ENCODE results near the gene POLR3F. TPM values are rescaled to one million over a fixed set of nuclear protein-coding genes. Genes with fewer than 3 reads are reported as not detected.

Gene POLR3F
- total and polyA plus RNA-seq, 5 donors from 2014 or later: 5.0 to 9.2 (median 7.9) TPM

DNA sequence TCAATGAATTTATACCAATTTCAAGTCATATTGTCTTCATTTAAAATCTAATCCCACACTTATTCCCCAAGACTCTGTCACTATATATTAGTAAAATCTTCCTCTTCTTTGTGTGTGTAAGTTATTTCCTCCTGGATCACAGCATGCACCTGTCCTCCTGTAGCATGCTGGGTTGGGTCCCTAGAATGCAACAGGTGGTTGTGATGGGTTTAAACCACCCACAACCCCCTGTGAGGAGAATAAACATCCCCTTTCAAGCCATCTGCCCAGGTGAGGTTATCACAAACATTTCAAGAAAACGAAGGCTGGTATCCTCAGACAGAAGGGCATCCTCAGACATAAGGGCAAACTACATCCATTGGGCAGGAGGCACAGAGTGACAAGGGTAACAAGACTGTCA lies 26.8 kb upstream of the POLR3F start:
- Histone ChIP-seq H3K36me3 (ENCODE audit: control insufficient read depth, insufficient read depth, low read length) (no peaks in the 10 kb centered on the region), H3K9me3 (ENCODE audit: control insufficient read depth in 2 of 2, low read length in 2 of 2) (no peaks in the 10 kb centered on the region), H3K27ac (ENCODE audit: insufficient read depth, low read length, poor library complexity, severe bottlenecking) (no peak overlapping the region), H3K4me1 (ENCODE audit: control insufficient read depth, insufficient read depth, low read length, poor library complexity, severe bottlenecking) (no peaks in the 10 kb centered on the region), H3K4me3 (ENCODE audit: low read depth, low read length) (no peak overlapping the region), H3K27me3 (ENCODE audit: control insufficient read depth, insufficient read depth, low read length) (no peaks in the 10 kb centered on the region)
- Mint-ChIP-seq H3K27me3 (no peaks in the 10 kb centered on the region), H3K4me3 (no peak overlapping the region), H3K4me1 (peaks cover 0 to 7% (median 0%) of the 10 kb centered on the region in 4 donors), H3K27ac (no peak overlapping the region), H3K36me3 (no peaks in the 10 kb centered on the region), H3K9me3 (no peaks in the 10 kb centered on the region)
- ATAC-seq (ENCODE audit: low read depth in 2 of 2): no peak
- DNase-seq: no peak

DNA sequence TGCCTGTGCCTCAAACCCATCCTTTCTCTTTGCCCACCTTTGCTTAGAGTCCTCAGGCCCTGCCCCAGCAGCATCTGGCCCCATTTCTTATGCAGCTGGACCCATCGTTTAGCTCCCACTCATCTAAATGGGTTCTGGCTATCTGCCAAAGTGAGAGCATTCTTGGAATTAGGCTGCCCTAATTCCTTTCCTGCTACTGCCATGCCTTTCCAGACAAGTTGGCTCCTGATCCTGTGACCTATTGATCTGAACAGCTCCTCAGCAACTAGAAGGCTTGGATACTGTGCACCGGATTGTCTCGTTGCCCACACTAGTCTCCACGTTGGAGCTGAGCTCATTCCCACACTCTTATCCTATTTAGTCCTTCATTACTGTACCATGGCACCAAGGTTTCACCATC lies 23.3 kb upstream of the POLR3F start:
- no peaks in the 10 kb centered on the region for H3K4me1 Mint-ChIP-seq
- no peaks in the 10 kb centered on the region for H3K9me3 ChIP-seq (ENCODE audit: control insufficient read depth in 2 of 2, low read length in 2 of 2)
- no peaks in the 10 kb centered on the region for H3K27me3 Mint-ChIP-seq

DNA sequence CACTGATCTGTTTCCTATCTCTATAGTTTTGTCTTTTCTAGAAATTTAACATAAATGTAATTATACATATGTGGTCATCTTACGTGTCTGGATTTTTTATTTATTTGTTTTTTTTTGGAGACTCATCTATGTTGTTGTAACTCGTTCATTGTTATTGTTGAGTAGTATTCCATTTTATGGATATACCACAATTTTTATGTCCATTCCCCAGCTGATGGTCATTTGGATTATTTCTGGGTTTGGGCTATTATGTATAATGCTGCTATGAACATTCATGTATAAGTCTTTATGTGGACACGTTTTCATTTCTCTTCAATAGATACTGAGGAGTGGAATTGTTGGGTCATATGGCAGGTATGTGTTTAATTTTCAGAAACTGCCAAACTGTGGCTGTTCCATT lies 10.6 kb upstream of the POLR3F start:
- H3K4me3 ChIP-seq (ENCODE audit: low read depth, low read length): no peak overlapping the region

More for the DNA sequence above, 23.3 kb upstream of the POLR3F start:
- no peak overlapping the region for H3K4me3 ChIP-seq (ENCODE audit: low read depth, low read length)
- DNase-seq: no peak
- Mint-ChIP-seq H3K9me3 (no peaks in the 10 kb centered on the region), H3K27ac (peak overlapping the region in 1 of 3 donors; percentile 62), H3K4me3 (no peak overlapping the region), H3K36me3 (no peaks in the 10 kb centered on the region)
- no peaks in the 10 kb centered on the region for H3K4me1 ChIP-seq (ENCODE audit: control insufficient read depth, insufficient read depth, low read length, poor library complexity, severe bottlenecking)
- no peaks in the 10 kb centered on the region for H3K27me3 ChIP-seq (ENCODE audit: control insufficient read depth, insufficient read depth, low read length)
- no peak overlapping the region for H3K27ac ChIP-seq (ENCODE audit: insufficient read depth, low read length, poor library complexity, severe bottlenecking)
- H3K36me3 ChIP-seq (ENCODE audit: control insufficient read depth, insufficient read depth, low read length): no peaks in the 10 kb centered on the region
- ATAC-seq (ENCODE audit: low read depth in 2 of 2): no peak

DNA sequence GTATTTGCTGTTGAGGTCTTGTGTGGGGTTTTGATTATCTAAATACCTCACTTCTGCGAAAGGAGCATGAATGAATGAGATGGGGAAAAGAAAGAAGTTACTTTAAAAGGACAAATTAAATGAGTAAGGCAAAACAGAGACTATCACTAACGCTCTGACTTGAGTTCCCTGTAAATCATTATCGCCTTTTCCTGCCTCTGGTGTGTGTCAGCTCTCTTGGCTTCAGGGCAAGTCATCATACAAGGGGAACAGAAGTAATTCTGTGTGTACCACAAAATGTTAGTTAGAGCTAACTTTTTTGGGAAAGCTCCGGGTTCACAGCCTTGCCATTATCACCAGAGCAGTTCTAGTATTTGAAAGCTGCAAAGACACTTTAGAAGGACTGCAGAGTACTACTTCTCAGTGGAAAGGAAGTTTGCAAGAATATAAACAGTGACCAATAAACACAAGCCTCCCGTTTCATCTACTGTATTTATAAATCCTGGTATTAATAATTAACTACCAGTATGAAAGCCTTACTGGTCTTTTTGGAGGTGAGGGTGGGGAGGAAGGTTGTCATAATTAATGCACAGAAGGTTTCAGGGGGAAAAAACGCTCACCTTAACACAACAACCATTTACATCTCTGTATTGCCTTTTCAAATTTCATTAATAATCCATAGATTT lies 1.5 kb upstream of the POLR3F start:
- no peak for DNase-seq
- Mint-ChIP-seq H3K27me3 (no peaks in the 10 kb centered on the region), H3K27ac (peak overlapping the region; percentile 92 to 97 (median 96)), H3K9me3 (no peaks in the 10 kb centered on the region), H3K36me3 (peaks cover 5% of the 10 kb centered on the region), H3K4me1 (peaks cover 0 to 31% (median 19%) of the 10 kb centered on the region in 4 donors), H3K4me3 (peak overlapping the region; percentile 84 to 97 (median 96))
- Histone ChIP-seq H3K4me3 (ENCODE audit: low read depth, low read length) (peak overlapping the region; percentile 90), H3K36me3 (ENCODE audit: control insufficient read depth, insufficient read depth, low read length) (peaks cover 5% of the 10 kb centered on the region), H3K27me3 (ENCODE audit: control insufficient read depth, insufficient read depth, low read length) (no peaks in the 10 kb centered on the region), H3K27ac (ENCODE audit: insufficient read depth, low read length, poor library complexity, severe bottlenecking) (no peak overlapping the region), H3K4me1 (ENCODE audit: control insufficient read depth, insufficient read depth, low read length, poor library complexity, severe bottlenecking) (peaks cover 23% of the 10 kb centered on the region), H3K9me3 (ENCODE audit: control insufficient read depth in 2 of 2, low read length in 2 of 2) (no peaks in the 10 kb centered on the region)
- ATAC-seq (ENCODE audit: low read depth in 2 of 2): no peak

More for the DNA sequence above, 10.6 kb upstream of the POLR3F start:
- Histone ChIP-seq H3K4me1 (ENCODE audit: control insufficient read depth, insufficient read depth, low read length, poor library complexity, severe bottlenecking) (no peaks in the 10 kb centered on the region), H3K9me3 (ENCODE audit: control insufficient read depth in 2 of 2, low read length in 2 of 2) (peaks cover 0 to 2% of the 10 kb centered on the region in 2 experiments), H3K36me3 (ENCODE audit: control insufficient read depth, insufficient read depth, low read length) (no peaks in the 10 kb centered on the region), H3K27ac (ENCODE audit: insufficient read depth, low read length, poor library complexity, severe bottlenecking) (no peak overlapping the region), H3K27me3 (ENCODE audit: control insufficient read depth, insufficient read depth, low read length) (no peaks in the 10 kb centered on the region)
- no peaks in the 10 kb centered on the region for H3K27me3 Mint-ChIP-seq
- H3K4me3 Mint-ChIP-seq: no peak overlapping the region
- DNase-seq (no peak), ATAC-seq (ENCODE audit: low read depth in 2 of 2) (no peak)
- H3K9me3 Mint-ChIP-seq: peaks cover 0 to 8% (median 2%) of the 10 kb centered on the region in 7 donors
- H3K4me1 Mint-ChIP-seq: no peaks in the 10 kb centered on the region
- H3K36me3 Mint-ChIP-seq: peaks cover 8% of the 10 kb centered on the region
- no peak overlapping the region for H3K27ac Mint-ChIP-seq

DNA sequence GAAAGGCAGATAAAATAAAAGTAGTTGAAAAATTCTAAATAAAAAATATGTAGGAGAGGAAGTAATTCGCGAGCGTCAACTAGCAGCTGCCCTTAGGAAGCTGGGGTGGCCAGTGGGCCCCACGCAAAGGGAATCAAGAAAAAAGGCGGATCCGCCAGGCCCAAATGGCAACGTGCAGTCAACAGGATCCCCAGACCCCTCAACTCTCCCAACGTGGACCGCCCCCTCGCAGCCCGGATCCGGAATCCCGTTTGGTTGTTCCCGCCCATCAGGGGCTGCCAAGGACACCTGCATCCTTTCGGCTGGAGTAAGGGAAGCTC lies 656 bp upstream of the POLR3F start:
- peak overlapping the region; percentile 84 to 97 (median 96) for H3K4me3 Mint-ChIP-seq
- peaks cover 12% of the 10 kb centered on the region for H3K36me3 ChIP-seq (ENCODE audit: control insufficient read depth, insufficient read depth, low read length)
- H3K27ac Mint-ChIP-seq: peak overlapping the region; percentile 96 to 98 (median 97)
- ATAC-seq (ENCODE audit: low read depth in 2 of 2): no peak
- no peaks in the 10 kb centered on the region for H3K27me3 Mint-ChIP-seq
- peaks cover 0 to 31% (median 19%) of the 10 kb centered on the region in 4 donors for H3K4me1 Mint-ChIP-seq
- peak overlapping the region; percentile 91 for H3K27ac ChIP-seq (ENCODE audit: insufficient read depth, low read length, poor library complexity, severe bottlenecking)
- peak overlapping the region; percentile 90 for H3K4me3 ChIP-seq (ENCODE audit: low read depth, low read length)
- H3K9me3 ChIP-seq (ENCODE audit: control insufficient read depth in 2 of 2, low read length in 2 of 2): no peaks in the 10 kb centered on the region
- no peak for DNase-seq
- H3K9me3 Mint-ChIP-seq: no peaks in the 10 kb centered on the region
- no peaks in the 10 kb centered on the region for H3K27me3 ChIP-seq (ENCODE audit: control insufficient read depth, insufficient read depth, low read length)
- peaks cover 5% of the 10 kb centered on the region for H3K36me3 Mint-ChIP-seq
- H3K4me1 ChIP-seq (ENCODE audit: control insufficient read depth, insufficient read depth, low read length, poor library complexity, severe bottlenecking): peaks cover 23% of the 10 kb centered on the region

DNA sequence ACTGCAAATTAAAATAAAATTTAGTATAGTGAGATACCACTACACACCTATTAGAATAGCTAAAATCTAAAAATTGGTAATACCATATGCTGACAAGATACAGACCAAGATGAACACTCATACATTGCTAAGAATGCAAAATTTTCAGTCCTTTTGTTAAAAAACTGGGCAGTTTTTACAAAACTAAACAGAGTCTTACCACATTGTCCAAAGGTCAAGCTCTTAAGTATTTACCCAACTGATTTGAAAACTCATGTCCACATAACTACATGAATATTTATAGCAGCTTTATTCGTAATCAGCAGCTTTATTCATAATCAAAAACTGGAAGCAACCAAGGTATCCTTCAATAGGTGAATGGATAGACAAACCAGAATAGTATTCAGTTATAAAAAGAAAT lies 10.0 kb downstream of the POLR3F start:
- Mint-ChIP-seq H3K36me3 (peaks cover 33% of the 10 kb centered on the region), H3K27ac (no peak overlapping the region), H3K27me3 (no peaks in the 10 kb centered on the region), H3K9me3 (no peaks in the 10 kb centered on the region), H3K4me3 (no peak overlapping the region), H3K4me1 (no peaks in the 10 kb centered on the region)
- DNase-seq: no peak
- H3K27me3 ChIP-seq (ENCODE audit: control insufficient read depth, insufficient read depth, low read length): no peaks in the 10 kb centered on the region
- H3K4me1 ChIP-seq (ENCODE audit: control insufficient read depth, insufficient read depth, low read length, poor library complexity, severe bottlenecking): no peaks in the 10 kb centered on the region
- H3K9me3 ChIP-seq (ENCODE audit: control insufficient read depth in 2 of 2, low read length in 2 of 2): no peaks in the 10 kb centered on the region
- H3K4me3 ChIP-seq (ENCODE audit: low read depth, low read length): no peak overlapping the region
- no peak for ATAC-seq (ENCODE audit: low read depth in 2 of 2)
- peaks cover 65% of the 10 kb centered on the region for H3K36me3 ChIP-seq (ENCODE audit: control insufficient read depth, insufficient read depth, low read length)
- H3K27ac ChIP-seq (ENCODE audit: insufficient read depth, low read length, poor library complexity, severe bottlenecking): no peak overlapping the region

DNA sequence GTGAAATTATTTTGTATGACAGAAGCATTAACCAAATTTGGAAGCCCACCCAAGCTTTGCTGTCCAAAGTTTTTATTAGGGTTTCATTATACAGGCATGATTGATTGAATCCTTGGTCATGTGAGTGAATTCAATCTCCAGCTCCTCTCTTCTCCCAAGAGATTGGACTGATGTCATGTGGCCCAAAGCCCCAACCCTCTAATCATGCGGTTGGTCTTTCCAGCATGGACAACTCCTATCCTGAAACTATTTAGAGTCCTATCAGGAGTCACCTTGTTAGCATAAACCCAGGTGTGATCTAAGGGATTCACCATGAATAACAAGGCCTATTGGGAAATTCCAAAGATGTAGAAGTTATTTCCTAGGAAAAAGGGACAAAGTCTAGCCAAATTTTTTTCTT lies 10.6 kb downstream of the POLR3F start:
- Histone ChIP-seq H3K36me3 (ENCODE audit: control insufficient read depth, insufficient read depth, low read length) (peaks cover 71% of the 10 kb centered on the region), H3K27ac (ENCODE audit: insufficient read depth, low read length, poor library complexity, severe bottlenecking) (no peak overlapping the region), H3K9me3 (ENCODE audit: control insufficient read depth in 2 of 2, low read length in 2 of 2) (no peaks in the 10 kb centered on the region), H3K4me1 (ENCODE audit: control insufficient read depth, insufficient read depth, low read length, poor library complexity, severe bottlenecking) (no peaks in the 10 kb centered on the region), H3K27me3 (ENCODE audit: control insufficient read depth, insufficient read depth, low read length) (no peaks in the 10 kb centered on the region), H3K4me3 (ENCODE audit: low read depth, low read length) (no peak overlapping the region)
- Mint-ChIP-seq H3K27ac (no peak overlapping the region), H3K36me3 (peaks cover 39% of the 10 kb centered on the region), H3K27me3 (no peaks in the 10 kb centered on the region), H3K4me1 (no peaks in the 10 kb centered on the region), H3K4me3 (no peak overlapping the region), H3K9me3 (no peaks in the 10 kb centered on the region)
- DNase-seq (no peak), ATAC-seq (ENCODE audit: low read depth in 2 of 2) (no peak)

DNA sequence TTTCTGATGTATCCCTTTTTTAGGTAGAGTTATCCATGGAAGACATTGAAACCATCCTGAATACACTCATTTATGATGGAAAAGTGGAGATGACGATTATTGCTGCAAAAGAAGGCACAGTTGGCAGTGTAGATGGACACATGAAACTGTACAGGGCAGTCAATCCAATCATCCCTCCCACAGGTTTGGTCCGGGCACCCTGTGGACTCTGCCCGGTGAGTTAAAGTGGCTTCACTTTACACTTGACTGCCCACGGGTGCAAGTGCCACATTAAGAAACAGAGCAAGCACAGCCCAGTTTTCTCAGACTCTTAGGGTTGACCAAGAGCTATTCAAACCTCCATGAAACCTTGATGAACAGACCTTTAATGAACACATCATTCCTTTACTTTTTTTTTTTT lies 14.4 kb downstream of the POLR3F start:
- H3K9me3 Mint-ChIP-seq: no peaks in the 10 kb centered on the region
- H3K36me3 Mint-ChIP-seq: peaks cover 30% of the 10 kb centered on the region
- no peaks in the 10 kb centered on the region for H3K4me1 Mint-ChIP-seq
- Histone ChIP-seq H3K4me1 (ENCODE audit: control insufficient read depth, insufficient read depth, low read length, poor library complexity, severe bottlenecking) (no peaks in the 10 kb centered on the region), H3K27ac (ENCODE audit: insufficient read depth, low read length, poor library complexity, severe bottlenecking) (no peak overlapping the region), H3K4me3 (ENCODE audit: low read depth, low read length) (no peak overlapping the region), H3K9me3 (ENCODE audit: control insufficient read depth in 2 of 2, low read length in 2 of 2) (no peaks in the 10 kb centered on the region), H3K36me3 (ENCODE audit: control insufficient read depth, insufficient read depth, low read length) (peaks cover 62% of the 10 kb centered on the region), H3K27me3 (ENCODE audit: control insufficient read depth, insufficient read depth, low read length) (no peaks in the 10 kb centered on the region)
- H3K4me3 Mint-ChIP-seq: no peak overlapping the region
- peak overlapping the region in 1 of 3 donors; percentile 92 for H3K27ac Mint-ChIP-seq
- ATAC-seq (ENCODE audit: low read depth in 2 of 2) (no peak), DNase-seq (no peak)
- no peaks in the 10 kb centered on the region for H3K27me3 Mint-ChIP-seq
